NOMO-1 treated with dmso at 0.1 percent for 144 hours (cell line): ENCODE data around the gene SERPINE3.

Experiments used
- DNase-seq: peaks from one replicate; lab custom pipeline; 2025; ENCODE audit not compliant: unreplicated experiment; lab: John Stamatoyannopoulos, UW

Gene SERPINE3

DNA sequence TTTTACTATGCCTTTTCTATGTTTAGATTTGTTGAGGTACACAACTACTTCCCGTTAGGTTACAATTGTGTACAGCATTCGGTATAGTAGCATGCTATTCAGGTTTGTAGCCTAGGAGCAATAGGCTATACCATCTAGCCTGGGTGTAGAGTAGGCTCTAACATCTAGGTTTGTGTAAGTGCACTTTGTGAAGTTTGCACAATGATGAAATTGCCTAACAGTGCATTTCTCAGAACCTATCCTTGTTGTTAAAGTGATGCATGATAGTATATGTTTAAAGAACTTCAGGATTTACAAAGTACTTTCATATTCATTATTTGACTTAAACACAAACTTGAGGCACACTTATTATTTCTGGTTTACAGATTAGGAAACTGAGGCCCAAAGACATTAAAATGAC is 11.5 kb upstream of the SERPINE3 start:
- no peak for DNase-seq

DNA sequence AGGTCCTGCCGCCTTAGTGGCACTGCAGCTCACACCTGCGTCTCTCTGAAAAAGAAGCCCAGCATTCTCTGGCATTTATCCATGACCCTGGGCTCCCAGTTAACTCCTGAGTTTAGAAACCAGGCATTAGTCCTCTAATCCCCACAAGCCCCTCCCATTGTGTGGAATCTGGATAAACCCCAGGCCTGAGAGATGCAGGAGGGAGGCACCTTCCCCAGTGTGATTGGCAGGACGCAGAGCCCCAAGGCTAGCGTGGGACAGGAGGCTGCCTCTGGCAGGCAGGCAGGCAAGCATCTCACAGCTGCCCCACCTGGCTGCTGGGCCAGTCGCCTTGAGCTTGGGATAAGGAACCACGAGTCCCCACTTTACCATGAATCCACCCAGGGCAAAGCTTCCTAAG is 11.0 kb upstream of the SERPINE3 start:
- no peak for DNase-seq

DNA sequence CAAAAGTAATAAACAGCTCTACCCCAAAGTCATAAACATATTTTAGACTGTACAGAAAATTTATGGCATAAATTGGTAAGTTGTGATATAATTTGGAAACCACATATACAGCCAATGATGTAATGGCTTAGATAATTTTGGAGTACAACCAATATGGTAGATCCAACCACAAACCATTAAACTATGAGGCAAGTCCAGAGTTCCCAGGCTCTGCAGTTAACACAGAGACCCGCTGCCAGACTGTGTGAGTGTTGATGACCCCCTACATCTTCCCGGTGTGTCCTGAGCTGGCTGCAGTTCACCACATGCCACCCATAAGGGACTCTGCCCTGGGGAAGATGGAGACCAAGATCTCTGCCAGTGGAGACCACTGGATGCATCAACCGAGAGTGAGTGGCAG is 9.9 kb upstream of the SERPINE3 start:
- DNase-seq = no peak

DNA sequence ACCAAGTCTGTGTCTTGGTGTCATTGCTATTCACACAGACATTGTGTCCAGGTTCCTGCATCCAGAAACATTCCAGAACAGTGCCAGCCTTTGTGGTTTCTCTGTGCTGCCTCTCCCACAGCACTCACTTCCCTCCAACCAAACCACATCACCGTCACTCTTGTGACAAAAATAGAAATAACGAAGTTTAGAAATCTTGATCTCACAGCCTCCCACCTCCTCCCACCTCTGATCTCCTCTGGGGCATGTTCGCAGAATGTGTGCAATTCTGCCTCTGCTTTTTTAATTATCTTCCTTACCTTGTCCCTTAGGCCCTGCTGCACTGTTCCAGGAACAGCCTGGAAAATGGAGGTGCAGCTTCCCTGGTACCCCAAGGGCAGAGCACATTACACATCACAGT is 8.7 kb upstream of the SERPINE3 start:
- DNase-seq = peak; percentile 76

DNA sequence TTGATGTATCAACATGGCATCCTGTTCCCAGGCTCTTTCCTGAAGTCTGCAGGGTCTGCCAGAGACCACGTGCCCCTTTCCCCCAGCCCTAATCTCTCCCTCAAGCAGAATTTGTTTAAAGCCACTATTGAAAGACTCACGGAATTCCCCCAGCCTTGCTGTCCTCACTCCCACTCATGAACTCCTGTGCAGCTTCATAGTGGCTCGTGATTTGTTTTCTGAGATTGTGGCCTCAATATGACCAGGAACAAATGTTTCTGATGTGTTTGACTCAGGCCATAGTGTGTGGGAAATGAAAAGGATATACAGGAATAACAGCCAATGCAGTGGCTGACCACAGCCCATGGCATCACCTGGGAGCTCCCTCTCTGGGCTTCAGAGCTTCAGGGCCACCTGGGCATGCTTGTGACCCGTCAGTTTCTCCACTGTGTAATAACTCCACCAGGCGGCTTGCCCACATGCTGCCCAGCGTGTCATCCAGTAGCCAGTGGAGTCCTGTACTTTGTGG is 8.1 kb upstream of the SERPINE3 start:
- DNase-seq = no peak

DNA sequence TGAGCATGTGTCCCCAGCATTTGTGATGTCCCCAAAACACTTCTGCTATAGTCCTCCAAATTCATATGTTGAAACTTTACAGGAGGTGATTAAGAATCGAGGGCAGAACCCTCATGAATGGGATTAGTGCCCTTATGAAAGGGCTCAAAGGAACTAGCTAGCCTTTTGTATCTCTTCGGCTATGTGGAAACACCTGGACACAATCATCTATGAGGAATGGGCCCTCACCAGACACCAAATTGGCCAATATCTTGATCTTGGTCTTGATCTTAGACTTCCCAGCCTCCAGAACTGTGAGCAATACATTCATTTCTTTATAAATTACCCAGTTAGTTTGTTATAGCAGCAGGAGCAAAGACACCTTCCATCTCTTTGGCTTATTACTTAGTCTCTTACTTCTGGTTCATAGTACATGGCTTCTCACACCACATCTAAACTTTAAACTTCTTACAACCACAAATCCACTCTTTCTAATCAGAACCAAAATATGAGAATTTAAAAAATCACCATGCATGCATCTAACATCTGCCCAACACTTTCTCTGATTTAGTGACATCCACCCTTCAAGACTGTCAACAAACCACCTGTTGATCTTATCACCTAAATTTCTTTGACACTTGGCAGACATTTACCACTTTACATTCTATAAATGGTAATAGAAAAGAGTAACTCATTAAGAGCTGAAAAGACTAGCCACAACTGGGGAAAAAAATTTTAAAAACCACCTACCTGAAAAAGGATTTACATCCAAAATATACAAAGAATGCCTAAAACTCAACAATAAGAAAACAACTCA is 6.7 kb upstream of the SERPINE3 start:
- no peak for DNase-seq

DNA sequence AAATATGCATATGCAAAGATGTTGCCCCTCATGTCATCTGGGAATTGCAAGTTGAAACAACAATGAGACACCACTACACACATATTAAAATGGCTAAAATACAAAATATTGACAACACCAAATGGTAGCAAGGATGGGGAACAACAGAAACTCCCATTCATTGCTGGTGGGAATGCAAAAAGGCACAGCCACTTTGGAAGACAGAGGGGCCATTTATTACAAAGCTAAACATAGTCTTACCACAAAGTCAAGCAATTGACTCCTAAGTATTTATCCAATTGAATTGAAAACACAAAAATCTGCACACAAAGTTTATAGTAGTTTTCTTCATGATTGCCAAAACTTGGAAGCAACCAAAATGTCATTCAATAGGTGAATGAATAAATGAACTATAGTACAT is 6.1 kb upstream of the SERPINE3 start:
- DNase-seq = no peak

DNA sequence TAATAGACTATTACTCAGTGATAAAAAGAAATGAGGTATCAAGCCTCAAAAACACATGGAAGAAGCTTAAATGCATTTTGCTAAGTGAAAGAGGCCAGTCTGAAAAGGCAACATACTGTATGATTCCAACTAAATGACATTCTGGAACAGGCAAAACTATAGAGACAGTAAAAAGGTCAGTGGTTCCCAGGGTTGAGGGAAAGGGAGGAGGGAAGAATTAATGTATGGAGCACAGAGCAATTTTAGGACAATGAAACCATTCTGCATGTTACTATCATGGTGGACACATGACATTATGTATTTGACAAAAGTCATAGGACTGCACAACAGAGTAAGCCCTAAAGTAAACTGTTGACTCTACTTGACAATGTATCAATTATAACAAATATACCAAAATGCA is 5.7 kb upstream of the SERPINE3 start:
- DNase-seq = no peak

DNA sequence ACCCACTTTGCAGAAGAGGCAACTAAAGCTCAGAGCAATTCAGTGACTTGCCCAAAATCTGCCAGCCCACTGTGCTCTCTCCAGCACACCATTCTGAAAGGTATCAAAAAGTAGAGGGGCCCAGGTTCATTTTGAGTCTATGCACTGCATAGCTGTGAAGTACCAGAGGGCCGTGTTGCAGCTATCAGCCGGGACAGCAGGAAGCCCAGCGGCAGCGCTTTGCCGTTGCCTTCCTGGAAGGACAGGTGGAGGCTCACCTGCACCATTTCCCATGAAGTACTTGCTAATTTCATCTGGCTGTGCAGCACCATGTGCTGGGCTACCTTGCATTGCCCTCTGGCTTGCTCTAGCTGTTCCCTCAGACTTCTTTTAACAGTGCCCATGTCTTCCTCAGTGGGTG is 2.7 kb upstream of the SERPINE3 start:
- no peak for DNase-seq

DNA sequence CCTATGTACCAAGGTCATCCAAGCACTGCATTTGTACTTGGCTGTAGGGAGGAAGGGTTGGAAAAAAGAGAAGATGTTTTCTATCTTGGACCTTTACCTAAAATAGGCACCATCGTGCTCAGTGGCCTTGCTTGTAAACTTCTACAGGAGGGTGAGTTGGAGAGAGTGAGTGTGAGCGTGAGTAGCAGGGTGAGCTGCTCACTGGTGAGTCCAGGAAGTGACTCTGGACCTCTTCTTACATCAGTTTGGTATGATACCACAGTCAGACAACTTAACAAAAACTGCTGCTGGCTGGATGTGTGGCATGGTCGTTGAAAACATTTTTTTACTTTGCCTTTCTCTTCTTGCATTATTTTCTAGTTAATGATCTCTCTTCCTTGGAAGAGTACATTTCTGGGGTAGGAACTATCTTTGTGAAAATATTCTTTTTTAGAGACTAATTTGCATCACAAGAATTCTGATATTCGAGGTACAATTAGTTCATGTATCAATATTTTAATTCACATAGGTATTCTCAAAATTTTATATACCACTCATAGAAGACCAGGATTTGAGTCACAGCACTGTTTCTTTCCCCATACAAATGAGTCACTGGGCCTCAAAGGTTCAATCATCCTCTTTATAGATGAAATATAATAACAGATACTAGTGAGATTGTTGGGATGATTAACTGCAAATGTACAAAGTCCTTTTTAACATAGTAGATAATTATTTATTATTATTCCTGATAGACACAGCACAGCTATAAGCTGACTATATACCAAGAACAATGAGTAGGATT is 651 bp downstream of the SERPINE3 start:
- DNase-seq = no peak

DNA sequence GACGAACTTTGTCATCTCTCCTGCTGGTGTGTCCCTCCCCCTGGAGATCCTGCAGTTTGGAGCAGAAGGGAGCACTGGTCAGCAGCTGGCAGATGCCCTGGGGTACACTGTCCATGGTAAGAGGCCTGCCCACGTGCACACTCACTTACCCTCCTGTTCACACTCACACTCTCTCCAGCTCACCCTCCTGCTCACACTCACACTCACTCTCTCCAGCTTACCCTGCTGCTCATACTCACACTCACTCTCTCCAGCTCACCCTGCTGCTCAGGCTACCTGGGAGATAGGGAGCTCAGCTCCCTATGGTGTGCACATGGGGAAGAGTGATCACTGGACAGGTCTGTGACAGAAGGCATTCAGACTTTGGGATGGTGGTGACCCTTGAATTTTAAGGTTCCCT is 1.7 kb downstream of the SERPINE3 start:
- DNase-seq = no peak

DNA sequence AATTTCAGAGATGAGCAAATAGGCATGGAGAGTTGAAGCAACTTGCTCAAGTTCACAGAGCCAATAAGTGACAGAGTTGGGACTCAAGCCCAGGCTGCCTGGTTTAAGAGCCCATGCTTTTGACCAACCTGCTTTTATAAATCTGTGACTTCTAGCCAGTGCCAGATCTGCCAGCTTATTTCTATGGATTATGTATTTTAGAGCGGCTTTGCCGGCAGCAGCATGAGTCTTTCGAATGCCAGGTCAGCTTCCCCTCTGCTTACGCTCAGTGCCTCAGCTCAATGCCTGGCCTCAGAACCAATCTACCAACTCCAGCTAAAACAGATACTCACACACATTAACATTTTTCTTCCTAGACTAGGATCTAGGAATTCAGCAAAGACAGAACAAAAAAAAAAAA is 2.3 kb downstream of the SERPINE3 start:
- DNase-seq = no peak

DNA sequence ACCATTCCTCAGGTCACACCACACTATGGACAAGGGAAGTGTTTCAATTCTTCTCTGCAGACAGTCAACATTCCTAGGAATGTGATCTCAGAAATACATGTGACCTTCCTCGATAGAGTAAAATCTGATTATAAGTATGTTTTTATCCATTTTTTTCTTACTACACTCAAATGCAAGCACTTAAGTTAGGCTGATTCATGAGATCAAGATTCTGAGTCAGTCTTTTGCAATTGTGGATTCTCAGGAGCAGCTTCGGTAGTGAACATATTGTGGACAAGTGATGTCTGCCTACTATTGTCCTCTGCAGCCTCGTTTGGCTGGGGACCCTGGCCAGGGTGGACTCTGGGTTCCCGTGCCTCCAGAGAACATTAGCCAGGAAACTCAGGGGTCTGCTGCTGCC is 3.2 kb downstream of the SERPINE3 start:
- no peak for DNase-seq

DNA sequence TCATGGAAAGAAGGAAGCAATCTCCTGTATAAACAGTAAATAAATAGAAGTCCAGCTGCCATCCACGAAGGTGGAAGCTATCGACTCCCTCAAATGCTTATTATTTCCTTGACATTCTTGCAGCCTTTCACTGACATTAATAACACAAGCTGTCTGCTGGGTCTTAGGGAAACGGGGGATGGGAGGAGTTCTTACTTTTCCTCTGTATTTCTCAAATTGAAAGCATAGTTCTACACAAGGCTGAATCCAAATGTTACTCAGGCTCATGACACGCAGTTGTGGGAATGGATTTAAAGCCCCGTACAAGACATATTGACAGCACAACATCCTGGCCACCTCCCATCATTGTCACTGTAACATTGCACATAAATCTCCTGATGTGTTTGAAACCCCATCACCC is 4.0 kb downstream of the SERPINE3 start:
- DNase-seq = no peak

DNA sequence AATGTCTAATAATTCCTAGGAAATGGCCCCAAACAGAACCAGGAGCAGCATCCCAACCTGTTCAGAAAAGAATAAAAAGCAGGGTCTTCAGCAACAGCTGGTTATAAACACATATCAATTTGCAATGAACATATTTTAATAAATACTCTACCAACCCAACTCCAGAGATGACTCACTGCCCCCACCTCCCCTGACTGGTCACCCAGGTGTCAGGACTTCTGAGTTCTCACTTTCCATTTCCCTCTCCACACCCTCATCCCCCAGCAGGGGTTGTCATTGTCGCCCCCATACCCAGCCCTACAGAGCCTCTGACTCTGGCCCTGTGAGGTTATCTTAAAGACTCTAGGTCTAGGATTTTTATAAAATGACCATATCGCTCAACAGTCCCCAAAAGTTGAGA is 6.9 kb downstream of the SERPINE3 start:
- no peak for DNase-seq

DNA sequence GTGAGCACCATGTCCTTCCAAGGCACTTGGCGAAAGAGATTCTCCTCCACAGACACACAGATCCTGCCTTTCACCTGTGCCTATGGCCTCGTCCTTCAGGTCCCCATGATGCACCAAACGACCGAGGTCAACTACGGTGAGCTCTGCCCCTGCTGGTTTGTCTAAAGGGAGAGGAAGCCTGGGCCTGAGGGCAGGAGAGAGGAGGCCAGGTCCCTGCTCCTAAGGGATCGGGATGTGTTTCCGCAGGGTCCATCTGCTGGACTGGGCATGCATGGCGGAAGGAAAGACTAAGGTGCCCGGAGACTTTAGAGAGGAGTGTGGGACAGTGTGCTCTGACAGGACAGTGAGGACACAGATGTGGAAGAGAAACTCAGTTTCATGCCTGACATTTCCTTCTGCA is 7.6 kb downstream of the SERPINE3 start:
- DNase-seq = no peak

DNA sequence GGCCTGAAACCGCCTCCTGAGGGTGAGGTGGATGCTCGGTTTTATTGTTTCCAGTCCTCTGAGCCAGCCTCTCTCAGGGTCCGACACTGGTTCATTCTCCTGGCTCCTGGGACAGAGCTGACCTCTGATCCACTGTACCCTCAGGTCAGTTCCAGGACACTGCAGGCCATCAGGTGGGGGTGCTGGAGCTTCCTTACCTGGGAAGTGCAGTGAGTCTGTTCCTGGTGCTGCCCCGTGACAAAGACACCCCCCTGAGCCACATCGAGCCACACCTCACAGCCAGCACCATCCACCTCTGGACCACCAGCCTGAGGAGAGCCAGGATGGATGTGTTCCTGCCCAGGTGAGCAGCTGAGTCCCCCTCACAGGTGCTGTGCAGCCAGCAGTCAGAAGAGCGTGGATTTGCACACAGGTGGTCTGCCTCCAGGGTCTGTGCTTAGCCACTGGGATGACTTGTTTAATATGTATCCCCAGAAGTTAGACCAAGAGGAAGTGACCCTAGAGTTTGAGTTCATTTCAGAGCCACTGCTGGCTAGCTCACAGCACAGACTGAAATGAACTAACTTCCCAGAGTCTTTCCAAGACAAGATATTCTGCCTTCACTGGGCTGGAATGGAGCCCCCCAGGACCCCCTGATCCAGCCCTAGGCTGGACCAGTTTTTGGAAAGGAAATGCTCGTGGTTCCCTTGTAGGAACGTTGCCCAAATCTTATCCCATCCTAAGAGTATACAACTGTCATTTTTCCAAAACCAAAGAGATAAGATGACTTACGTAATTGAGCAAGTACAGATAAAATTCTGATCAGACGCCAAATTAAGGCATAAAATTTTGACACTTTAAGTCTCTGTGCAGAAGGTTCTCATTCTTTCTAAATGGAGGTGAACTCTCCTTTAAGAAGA is 8.8 kb downstream of the SERPINE3 start:
- DNase-seq = no peak

DNA sequence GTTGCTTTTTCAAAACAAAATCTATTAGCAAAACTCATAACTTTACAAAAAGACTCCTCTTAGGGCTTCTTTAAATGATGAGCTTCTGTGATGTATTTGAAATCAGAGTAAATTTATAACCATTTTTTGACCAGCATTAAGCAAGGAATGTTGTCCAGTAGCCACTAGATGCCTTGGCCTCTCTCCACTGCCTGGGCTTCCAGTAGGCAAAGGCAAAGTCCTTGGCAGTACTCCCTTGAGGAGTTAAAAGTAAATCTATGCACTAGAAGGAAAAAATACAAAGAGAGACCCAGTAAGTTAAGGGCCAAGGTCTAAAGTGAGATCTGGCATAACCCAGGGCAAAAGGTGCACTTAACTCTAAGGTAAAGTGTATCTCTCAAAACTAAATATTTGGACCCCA is 9.5 kb downstream of the SERPINE3 start:
- DNase-seq = no peak

DNA sequence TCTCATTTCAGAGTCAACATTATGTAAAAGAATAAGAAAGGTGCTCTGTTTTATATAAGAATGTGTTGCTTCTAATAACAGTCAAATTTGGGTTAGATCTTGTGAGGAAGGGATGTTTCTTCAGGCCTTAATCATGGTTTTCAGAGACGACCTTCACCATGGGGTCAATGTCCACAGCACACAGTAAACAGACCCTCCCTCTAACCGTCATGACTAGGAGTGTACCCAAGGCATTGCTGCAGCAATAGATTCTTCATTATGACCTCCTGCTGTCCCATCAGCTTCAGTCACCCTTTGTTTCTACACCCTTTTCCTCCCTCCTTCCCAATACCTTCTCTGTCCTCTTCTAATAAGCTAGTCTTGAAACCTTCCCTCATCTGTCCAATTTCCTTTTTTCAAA is 15.7 kb downstream of the SERPINE3 start:
- DNase-seq = no peak

DNA sequence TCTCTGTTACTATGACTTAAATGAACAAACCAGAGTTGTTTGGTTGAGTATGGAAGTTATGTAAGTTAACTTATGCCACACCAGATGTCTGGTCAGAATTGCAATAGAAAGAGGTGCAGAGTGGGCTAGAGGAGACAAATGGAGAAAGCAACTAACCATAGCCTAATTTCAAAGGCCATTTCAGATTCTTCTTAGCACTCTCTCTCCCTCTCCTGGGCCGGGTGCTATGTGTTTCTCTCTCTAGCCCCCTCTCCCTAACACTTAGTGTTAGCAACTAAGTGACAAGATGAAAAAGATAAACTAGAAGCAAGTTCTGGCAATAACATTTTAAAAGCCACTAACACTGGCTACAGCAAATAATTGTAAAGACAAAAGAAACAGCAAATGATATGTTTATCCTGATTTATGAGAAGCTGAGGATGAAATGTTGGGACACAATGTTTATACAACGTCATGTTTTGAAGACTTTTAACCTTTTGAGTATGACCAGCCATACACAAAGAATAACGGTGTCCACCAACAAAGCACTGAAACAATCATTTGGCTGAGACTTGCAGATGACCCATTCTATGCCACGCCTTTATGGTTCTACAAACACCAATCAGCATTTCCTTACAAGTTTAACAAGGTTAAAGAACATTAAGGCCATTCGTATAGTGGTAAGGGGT is 18.6 kb downstream of the SERPINE3 start:
- no peak for DNase-seq

DNA sequence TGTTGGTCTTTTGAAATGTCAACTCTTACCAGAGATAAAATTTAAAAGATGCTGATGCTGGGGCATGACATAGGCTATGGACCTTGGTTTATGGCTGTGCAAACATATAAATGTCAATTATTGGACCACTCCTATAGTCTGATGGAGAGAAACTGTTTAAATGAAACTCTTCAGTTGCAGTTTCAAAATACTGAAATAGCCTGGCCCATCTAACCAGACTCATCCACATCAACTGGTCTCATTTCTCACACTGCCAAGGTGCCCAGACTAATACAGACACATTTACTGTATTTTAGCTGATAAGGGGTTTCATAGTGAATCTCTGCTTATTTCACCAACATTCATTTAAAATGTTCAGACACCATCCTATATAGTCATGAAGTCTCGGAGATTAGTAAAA is 19.9 kb downstream of the SERPINE3 start:
- no peak for DNase-seq
